Stimulated activated CD4-positive, alpha-beta T cell treated with anti-CD3 and anti-CD28 coated beads, TNF-alpha, amount 100 ng/mL, for 48 hours (primary cell): Measurements from ENCODE around the gene BHLHE23.

Source experiments
- DNase-seq, 3 donors: peaks; one replicate each; pipeline ENCODE4 v3.0.0-alpha.2; 2020; ENCODE audit warnings: low read depth in 3 of 3

Gene BHLHE23

GRCh38 chr20:62991196-62991807 is 15.5 kb downstream of the BHLHE23 start:
- DNase-seq, result no peak

GRCh38 chr20:62990306-62990825 is 16.4 kb downstream of the BHLHE23 start:
- no peak for DNase-seq

GRCh38 chr20:62989201-62989601 is 17.6 kb downstream of the BHLHE23 start:
- DNase-seq, result no peak

GRCh38 chr20:62987114-62987513 is 19.6 kb downstream of the BHLHE23 start:
- no peak for DNase-seq

- no peak for DNase-seq
These were observed 20.4 kb downstream of the BHLHE23 start for GRCh38 chr20:62986257-62986800.

GRCh38 chr20:62985444-62985778 is 21.4 kb downstream of the BHLHE23 start:
- no peak for DNase-seq

GRCh38 chr20:62984666-62985443 is 21.9 kb downstream of the BHLHE23 start:
- DNase-seq, result no peak

- DNase-seq, result no peak
These were observed 23.6 kb downstream of the BHLHE23 start for GRCh38 chr20:62983210-62983609.

- no peak for DNase-seq
These were observed 24.4 kb downstream of the BHLHE23 start for GRCh38 chr20:62982124-62983075.

- no peak for DNase-seq
These were observed 25.8 kb downstream of the BHLHE23 start for GRCh38 chr20:62980970-62981369.

GRCh38 chr20:62980380-62980960 is 26.3 kb downstream of the BHLHE23 start:
- DNase-seq, result no peak

- no peak for DNase-seq
These were observed 26.8 kb downstream of the BHLHE23 start for GRCh38 chr20:62979876-62980373.

GRCh38 chr20:62979310-62979709 is 27.5 kb downstream of the BHLHE23 start:
- no peak for DNase-seq

GRCh38 chr20:62978561-62978943 is 28.2 kb downstream of the BHLHE23 start:
- DNase-seq, result no peak

GRCh38 chr20:62977613-62978560 is 28.9 kb downstream of the BHLHE23 start:
- DNase-seq, result peak; percentile 50 to 64 (median 62)

- DNase-seq, result no peak
These were observed 29.9 kb downstream of the BHLHE23 start for GRCh38 chr20:62976886-62977285.

- DNase-seq, result no peak
These were observed 30.8 kb downstream of the BHLHE23 start for GRCh38 chr20:62975812-62976508.

GRCh38 chr20:62975251-62975760 is 31.5 kb downstream of the BHLHE23 start:
- DNase-seq, result no peak
